Activated CD8-positive, alpha-beta T cell treated with anti-CD3 and anti-CD28 coated beads for 36 hours (primary cell): ENCODE measurements around the gene MATN4. TPM values are rescaled to one million over a fixed set of nuclear protein-coding genes. Genes with fewer than 3 reads are reported as not detected.

Experiments
- ATAC-seq: fragments of 200-7000 bp; cut with Tn5 transposase; one replicate; pipeline ENCODE4 v1.10.0; 2021; ENCODE audit warnings: mild to moderate bottlenecking, moderate library complexity
- CTCF ChIA-PET: fragments of 350-600 bp; sonication (Branson Sonifier 250); formaldehyde crosslinking; loops from one replicate; lab custom pipeline; 2021; ENCODE audit warnings: antibody characterized with exemption; lab: Charles Lee
- POLR2A ChIA-PET: fragments of 350-600 bp; sonication (Branson Sonifier 250); formaldehyde crosslinking; loops from one replicate; lab custom pipeline; 2021; ENCODE audit warnings: antibody characterized with exemption; lab: Charles Lee
- DNase-seq: peaks from one replicate; pipeline ENCODE4 v3.0.0-alpha.2; 2020
- H3K27ac Mint-ChIP-seq: one replicate; pipeline ENCODE4 v1.8.0; 2021; ENCODE audit warnings: mild to moderate bottlenecking, mixed read lengths
- H3K27me3 Mint-ChIP-seq: one replicate; pipeline ENCODE4 v1.8.0; 2021; ENCODE audit warnings: mixed read lengths
- H3K36me3 Mint-ChIP-seq: one replicate; pipeline ENCODE4 v1.8.0; 2021; ENCODE audit warnings: low read depth, mixed read lengths
- H3K4me1 Mint-ChIP-seq: one replicate; pipeline ENCODE4 v1.8.0; 2021; ENCODE audit warnings: low read depth, mixed read lengths
- H3K4me3 Mint-ChIP-seq: one replicate; pipeline ENCODE4 v1.8.0; 2021; ENCODE audit warnings: mild to moderate bottlenecking, moderate library complexity, mixed read lengths
- H3K9me3 Mint-ChIP-seq: one replicate; pipeline ENCODE4 v1.8.0; 2021; ENCODE audit warnings: mixed read lengths
- intact Hi-C: fragments of 100-400 bp; cut with micrococcal nuclease; formaldehyde crosslinking; loops from one replicate; pipeline ENCODE4 v1.10.0; 2022
- total RNA-seq, 2 experiments: library from RNA; stranded (reverse); gene quantifications; one replicate each; pipeline ENCODE4 v1.2.3, GENCODE V29; 2021
- TF ChIP-seq, protein P1 (sequence below): fragments of 200-600 bp; IDR thresholded peaks from one replicate; pipeline ENCODE4 v1.8.0; 2022; ENCODE audit warnings: antibody characterized with exemption, mild to moderate bottlenecking

MATN4 gene
- total RNA-seq, 2 experiments from 2014 or later = 0.74 to 1.2 TPM

DNA sequence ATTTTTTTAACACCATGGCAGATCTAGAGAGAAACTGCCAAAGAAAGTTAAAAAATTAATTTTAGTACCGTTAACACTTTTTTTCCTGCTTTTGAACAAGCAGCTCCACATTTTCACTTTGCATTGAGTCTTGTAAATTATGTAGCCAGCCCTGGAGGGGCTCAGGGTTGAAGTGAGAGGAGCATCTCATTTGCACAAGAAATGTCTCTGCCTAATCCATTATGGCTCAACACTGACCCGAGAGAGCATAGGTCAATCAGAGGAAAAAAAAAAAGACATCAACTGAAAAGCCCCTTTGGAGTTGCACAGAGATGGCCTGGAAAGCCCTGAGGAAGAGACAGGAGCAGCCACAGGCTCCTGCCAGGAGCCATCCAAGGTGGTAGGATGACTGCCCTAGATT, 49.4 kb downstream of the MATN4 start:
- Mint-ChIP-seq H3K27me3 (peaks cover 9% of the 10 kb centered on the region), H3K27ac (no peak overlapping the region), H3K4me1 (no peaks in the 10 kb centered on the region), H3K4me3 (no peak overlapping the region), H3K9me3 (no peaks in the 10 kb centered on the region), H3K36me3 (no peaks in the 10 kb centered on the region)
- ChIA-PET CTCF (interaction anchor here (1.1 to 3.4 kb wide), 2 partner anchors 35 to 120 kb away, joined by 3 to 10 read pairs; no protein-coding TSS in a partner anchor), POLR2A (no interaction called here)
- DNase-seq = no peak
- TF ChIP-seq, protein P1, sequence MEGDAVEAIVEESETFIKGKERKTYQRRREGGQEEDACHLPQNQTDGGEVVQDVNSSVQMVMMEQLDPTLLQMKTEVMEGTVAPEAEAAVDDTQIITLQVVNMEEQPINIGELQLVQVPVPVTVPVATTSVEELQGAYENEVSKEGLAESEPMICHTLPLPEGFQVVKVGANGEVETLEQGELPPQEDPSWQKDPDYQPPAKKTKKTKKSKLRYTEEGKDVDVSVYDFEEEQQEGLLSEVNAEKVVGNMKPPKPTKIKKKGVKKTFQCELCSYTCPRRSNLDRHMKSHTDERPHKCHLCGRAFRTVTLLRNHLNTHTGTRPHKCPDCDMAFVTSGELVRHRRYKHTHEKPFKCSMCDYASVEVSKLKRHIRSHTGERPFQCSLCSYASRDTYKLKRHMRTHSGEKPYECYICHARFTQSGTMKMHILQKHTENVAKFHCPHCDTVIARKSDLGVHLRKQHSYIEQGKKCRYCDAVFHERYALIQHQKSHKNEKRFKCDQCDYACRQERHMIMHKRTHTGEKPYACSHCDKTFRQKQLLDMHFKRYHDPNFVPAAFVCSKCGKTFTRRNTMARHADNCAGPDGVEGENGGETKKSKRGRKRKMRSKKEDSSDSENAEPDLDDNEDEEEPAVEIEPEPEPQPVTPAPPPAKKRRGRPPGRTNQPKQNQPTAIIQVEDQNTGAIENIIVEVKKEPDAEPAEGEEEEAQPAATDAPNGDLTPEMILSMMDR = no peak
- intact Hi-C loops = no loop called here
- ATAC-seq = no peak

DNA sequence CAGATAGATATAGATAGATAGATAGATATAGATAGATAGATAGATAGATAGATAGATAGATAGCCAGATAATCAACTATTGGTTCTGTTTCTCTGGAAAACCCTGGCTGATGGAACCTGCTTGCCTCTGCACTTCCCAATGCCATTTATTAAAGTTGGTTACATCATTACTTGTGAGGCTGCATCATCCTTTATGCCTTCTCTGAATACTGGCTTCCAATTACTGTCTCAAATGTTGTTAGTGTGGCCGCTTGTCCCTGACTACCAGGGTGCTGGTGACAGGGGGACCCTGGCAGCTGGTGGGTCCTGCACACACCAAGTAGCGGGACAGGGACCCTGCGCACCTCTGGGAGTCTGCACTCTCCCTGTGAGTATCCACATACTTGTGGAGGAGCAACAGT, 49.8 kb downstream of the MATN4 start:
- no peak for ATAC-seq
- no peak overlapping the region for H3K4me3 Mint-ChIP-seq
- CTCF ChIA-PET = interaction anchor here (3.4 kb wide), 1 partner anchor 119 kb away, joined by 10 read pairs; no protein-coding TSS in a partner anchor

GRCh38 chr20:45257711-45258110, 50.4 kb downstream of the MATN4 start:
- CTCF ChIA-PET = interaction anchor here (3.4 kb wide), 1 partner anchor 119 kb away, joined by 10 read pairs; no protein-coding TSS in a partner anchor
- peaks cover 10% of the 10 kb centered on the region for H3K27me3 Mint-ChIP-seq
- H3K4me3 Mint-ChIP-seq = no peak overlapping the region
- no peak overlapping the region for H3K27ac Mint-ChIP-seq
- DNase-seq = peak; percentile 8
- no peaks in the 10 kb centered on the region for H3K4me1 Mint-ChIP-seq
- ATAC-seq = no peak
- TF ChIP-seq, protein P1 = no peak
- POLR2A ChIA-PET = no interaction called here
- no peaks in the 10 kb centered on the region for H3K36me3 Mint-ChIP-seq
- H3K9me3 Mint-ChIP-seq = no peaks in the 10 kb centered on the region
- intact Hi-C loops = no loop called here

More for the DNA sequence above, 49.8 kb downstream of the MATN4 start:
- Mint-ChIP-seq H3K36me3 (no peaks in the 10 kb centered on the region), H3K27me3 (peaks cover 11% of the 10 kb centered on the region), H3K4me1 (no peaks in the 10 kb centered on the region), H3K27ac (no peak overlapping the region), H3K9me3 (no peaks in the 10 kb centered on the region)
- no peak for DNase-seq
- POLR2A ChIA-PET = no interaction called here
- intact Hi-C loops = no loop called here
- TF ChIP-seq, protein P1 = no peak

- no peaks in the 10 kb centered on the region for H3K9me3 Mint-ChIP-seq
- no peak overlapping the region for H3K4me3 Mint-ChIP-seq
- no peaks in the 10 kb centered on the region for H3K4me1 Mint-ChIP-seq
- CTCF ChIA-PET = interaction anchor here (0.6 to 3.4 kb wide), 3 partner anchors 33 to 832 kb away, joined by 3 to 10 read pairs (median 5); no protein-coding TSS in a partner anchor
- TF ChIP-seq, protein P1 = no peak
- no peaks in the 10 kb centered on the region for H3K36me3 Mint-ChIP-seq
- intact Hi-C loops = no loop called here
- no peak overlapping the region for H3K27ac Mint-ChIP-seq
- peaks cover 14% of the 10 kb centered on the region for H3K27me3 Mint-ChIP-seq
- DNase-seq = no peak
- POLR2A ChIA-PET = no interaction called here
- no peak for ATAC-seq
These were observed 50.9 kb downstream of the MATN4 start for GRCh38 chr20:45257161-45257560.

- intact Hi-C loops = no loop called here
- ATAC-seq (no peak), DNase-seq (no peak)
- no peaks in the 10 kb centered on the region for H3K9me3 Mint-ChIP-seq
- H3K27ac Mint-ChIP-seq = no peak within 1 kb of the TSS
- TF ChIP-seq, protein P1 = no peak
- no peak within 1 kb of the TSS for H3K4me3 Mint-ChIP-seq
- H3K4me1 Mint-ChIP-seq = no peaks in the 10 kb centered on the region
- H3K27me3 Mint-ChIP-seq = peaks cover 21% of the 10 kb centered on the region
- ChIA-PET CTCF (interaction anchor here (0.6 to 1.8 kb wide), 5 partner anchors 19 to 116 kb away, joined by 3 to 4 read pairs (median 4); no protein-coding TSS in a partner anchor), POLR2A (no interaction called here)
- no peaks in the 10 kb centered on the region for H3K36me3 Mint-ChIP-seq
These were observed 53.5 kb downstream of the MATN4 start, which contains the start of gene SLPI for GRCh38 chr20:45254383-45255262. Gene SLPI (minus strand): TSS chr20:45254564. CDS start chr20:45254543, 21 bp downstream.
